HG02970 (cell line): ENCODE data around the gene LINGO1.
A peak's percentile ranks its signal among the peaks of the same experiment; 100 is the strongest.

Experiments
- ATAC-seq: cut with Tn5 transposase; IDR thresholded peaks from one replicate; pipeline ENCODE4 v1.9.1; 2021; ENCODE audit warnings: mild to moderate bottlenecking, moderate library complexity, moderate number of reproducible peaks; ENCODE audit not compliant: unreplicated experiment, low FRiP score

LINGO1 gene

DNA sequence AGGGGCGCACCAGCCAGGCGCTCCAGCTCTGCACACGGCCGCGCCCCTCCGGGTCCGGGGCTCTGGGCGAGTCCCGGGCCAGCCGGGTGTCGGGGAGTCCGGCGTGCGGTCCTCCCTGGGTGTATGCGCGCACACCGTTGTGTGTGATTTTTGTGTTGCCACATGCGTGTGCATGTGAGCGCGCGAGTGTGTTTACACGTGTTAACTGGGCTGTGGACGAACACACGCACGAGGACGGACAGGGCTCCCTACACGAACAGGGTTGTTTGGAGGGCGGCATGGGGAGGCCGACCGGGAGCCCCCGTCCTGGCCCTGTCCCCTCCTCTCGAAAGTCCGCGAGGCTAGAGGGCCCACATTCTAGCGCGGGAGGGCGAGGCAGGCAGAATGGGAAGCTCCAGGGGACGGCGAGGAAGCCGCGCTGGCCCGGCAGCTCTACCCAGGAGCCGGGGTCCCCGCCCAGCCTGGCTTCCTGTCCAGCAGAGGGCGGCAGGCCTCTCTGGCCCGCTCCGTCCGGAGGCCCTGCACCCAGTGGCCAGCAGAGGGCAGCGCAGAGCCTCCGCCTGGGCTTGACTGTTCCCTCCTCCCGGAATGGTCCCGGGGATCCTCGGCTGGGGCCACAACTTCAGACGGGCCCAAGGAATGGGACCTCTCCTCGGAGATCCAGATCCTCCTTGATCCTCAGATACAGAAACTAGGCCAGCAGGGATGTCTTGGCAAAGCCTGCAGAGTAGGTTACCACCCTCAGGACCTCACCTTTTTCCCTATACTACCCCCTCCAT, 611 bp upstream of the LINGO1 start:
- ATAC-seq, result peak; percentile 81

DNA sequence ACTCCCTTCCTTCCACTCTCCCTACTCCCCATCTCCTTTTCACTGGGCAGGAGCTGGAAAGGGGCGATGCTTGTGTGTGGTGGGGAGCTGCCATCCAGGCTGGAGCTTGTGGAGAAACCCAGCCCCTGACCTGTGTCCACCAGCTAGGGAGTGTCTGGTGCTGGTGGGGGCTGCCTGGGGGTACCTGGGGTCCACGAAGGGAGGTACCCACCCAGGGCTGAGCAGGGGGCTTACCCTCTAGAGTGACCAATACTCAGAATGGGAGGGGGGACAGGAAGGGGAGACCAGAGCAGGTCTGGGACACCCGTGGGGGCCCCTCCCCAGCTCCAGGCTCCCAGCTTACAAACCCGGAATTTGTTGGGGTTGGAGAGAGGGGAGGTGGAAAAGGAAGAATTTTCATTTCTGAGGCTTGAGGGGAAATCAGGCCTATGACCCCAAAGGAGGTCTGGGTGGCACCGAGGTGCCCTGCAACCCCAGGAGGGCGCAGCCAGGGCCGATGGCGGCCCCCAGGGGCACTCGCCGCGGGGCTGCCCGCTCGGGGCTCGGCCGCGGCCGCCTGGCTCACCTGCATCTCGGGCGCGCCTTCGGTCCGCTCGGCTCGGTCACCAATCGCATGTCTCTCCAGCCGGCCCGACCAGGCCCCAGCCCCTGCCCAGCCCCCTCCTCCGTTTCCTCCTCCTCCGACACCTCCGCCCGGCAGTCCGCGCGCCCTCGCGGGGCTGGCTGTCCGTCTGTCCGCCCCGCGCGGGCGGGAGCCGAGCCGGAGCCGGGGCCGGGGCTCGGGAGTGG, 773 bp downstream of the LINGO1 start:
- no peak for ATAC-seq

GRCh38 chr15:77630956-77631744, 1.6 kb downstream of the LINGO1 start:
- no peak for ATAC-seq

DNA sequence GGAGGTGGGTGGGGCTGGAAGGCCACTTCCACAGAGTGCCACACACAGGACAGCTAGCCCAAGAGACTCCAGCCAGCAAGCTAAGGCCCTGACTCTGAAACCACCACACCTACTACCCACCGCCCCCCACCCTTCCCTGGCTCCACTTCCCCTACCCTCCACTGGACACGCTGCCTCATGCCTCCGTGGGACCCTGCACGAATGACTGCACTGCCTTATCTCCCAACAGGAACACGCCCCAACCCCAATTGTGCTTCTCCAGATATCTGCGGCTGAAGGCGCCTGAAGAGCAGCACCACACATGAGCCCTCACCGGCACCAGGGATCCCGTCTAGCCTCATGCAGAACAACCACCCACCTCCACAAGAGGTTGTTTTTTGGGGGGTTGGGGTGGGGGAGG, 2.7 kb downstream of the LINGO1 start:
- no peak for ATAC-seq

GRCh38 chr15:77629070-77630030, 3.4 kb downstream of the LINGO1 start:
- ATAC-seq, result no peak

DNA sequence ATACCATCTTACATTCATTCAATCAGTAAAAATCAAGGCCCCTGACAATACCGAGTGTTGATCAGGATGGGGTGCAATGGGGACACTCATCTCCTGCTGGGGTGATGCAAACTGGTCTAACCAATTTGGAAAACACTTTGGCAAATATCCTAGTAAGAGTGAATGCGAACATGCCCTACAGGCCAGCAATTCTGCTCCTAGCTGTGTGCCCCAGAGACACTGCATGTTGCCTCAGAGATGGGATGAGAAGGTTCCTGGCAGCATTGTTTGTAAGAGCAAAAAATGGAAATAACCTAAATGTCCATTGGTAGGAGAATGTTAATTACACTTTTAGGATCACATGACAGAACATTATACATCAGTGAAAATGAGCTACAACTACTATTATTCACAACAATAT, 4.7 kb downstream of the LINGO1 start:
- ATAC-seq, result no peak

- ATAC-seq, result no peak
Observed at GRCh38 chr15:77627581-77627980, 5.1 kb downstream of the LINGO1 start.

DNA sequence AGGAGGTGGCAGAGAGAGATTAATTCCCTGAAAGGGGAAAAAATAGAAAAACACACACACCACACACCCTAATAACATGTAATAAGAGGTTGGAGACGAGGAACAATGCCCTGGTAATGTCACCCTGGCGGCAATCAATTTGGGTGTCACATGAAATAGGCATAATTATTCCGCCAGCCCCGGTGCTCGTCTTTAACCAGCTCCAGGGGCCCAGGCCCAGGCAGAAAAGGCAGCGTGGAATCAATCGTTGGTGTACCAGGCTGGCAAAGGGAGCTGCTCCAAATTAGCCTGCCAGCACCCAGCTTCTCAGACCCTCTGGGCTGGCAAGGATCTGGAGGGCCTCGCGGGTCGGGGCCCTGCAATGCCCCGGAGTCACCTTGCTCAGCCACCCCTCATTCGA, 5.6 kb downstream of the LINGO1 start:
- no peak for ATAC-seq

DNA sequence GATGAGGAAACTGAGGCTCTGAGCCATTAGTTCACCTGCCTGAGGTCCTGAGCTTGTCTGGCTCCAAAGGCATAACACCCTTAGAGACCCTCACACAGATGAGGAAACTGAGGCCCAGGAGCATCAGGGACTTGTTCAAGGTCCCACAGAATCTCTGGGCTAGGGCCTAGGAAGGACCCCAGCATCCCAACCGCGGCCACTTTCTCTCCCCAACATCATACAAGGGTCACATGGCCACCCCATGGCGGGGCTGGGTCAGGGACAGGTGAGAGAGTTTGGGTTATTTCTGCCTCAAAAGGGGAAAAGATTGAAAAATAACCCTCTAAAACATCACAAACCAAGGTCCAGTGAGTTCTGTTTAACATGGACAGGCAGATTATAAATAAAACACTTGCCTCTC, 6.7 kb downstream of the LINGO1 start:
- ATAC-seq, result no peak

DNA sequence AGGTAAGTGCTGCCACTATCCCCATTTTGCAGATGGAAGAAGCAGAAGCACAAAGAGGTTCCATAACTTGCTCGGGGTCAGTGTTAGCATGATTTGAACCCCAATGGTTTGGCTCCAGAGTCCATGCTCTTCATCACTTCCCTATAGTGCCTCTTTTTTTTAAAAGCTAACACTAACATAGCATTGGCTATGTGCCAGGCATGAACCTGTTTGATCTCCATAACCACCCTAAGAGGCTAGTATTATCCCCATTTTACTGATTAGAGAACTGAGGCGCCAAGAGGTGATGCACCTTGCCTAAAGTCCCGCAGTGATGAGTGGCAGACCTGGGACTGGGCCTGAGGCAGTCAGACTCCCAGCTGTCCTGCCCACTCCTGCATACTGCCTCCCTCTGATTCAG, 7.3 kb downstream of the LINGO1 start:
- ATAC-seq, result no peak

DNA sequence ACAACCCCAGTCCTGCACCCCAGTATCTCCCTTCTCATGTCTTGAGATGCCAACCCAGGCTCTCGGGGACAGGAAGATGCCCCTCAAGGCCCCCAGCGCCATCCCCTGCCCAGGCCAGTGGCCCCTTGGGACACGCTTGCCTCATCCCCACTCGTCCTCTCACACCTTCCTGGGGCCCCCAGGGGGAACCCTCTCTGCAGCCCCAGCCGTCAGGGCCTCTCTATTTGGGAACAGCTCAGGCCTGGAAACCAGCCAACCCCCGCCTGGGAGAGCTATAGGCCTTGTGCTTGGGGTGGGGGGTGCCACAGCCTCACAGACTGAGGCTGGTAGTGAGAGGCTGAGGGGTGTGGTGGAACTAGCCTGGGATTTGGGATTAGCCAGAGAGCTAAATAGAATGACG, 7.8 kb downstream of the LINGO1 start:
- no peak for ATAC-seq

GRCh38 chr15:77623755-77624524, 8.8 kb downstream of the LINGO1 start:
- no peak for ATAC-seq

- ATAC-seq, result no peak
Observed at GRCh38 chr15:77622934-77623754, 9.6 kb downstream of the LINGO1 start.

GRCh38 chr15:77622209-77622933, 10.3 kb downstream of the LINGO1 start:
- ATAC-seq, result no peak

DNA sequence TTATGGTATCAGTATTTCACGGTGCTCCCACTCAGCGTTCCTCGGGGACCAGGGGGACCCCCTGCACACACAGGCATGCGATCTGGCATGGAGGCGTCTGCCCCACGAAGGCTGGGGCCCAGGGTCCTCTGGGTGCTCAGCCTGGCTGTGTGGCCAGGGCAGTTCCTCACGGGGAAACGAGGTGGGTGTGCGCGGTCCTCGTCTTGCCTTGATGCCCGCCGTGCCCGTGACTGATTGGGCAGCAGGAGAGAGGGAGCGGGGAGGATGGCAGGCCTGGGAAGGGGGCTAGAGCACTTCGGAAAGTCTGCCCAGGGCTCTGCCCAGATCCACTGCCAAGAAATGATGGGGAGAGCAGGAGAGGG, 10.9 kb downstream of the LINGO1 start:
- ATAC-seq, result no peak

GRCh38 chr15:77620960-77621647, 11.6 kb downstream of the LINGO1 start:
- ATAC-seq, result no peak

DNA sequence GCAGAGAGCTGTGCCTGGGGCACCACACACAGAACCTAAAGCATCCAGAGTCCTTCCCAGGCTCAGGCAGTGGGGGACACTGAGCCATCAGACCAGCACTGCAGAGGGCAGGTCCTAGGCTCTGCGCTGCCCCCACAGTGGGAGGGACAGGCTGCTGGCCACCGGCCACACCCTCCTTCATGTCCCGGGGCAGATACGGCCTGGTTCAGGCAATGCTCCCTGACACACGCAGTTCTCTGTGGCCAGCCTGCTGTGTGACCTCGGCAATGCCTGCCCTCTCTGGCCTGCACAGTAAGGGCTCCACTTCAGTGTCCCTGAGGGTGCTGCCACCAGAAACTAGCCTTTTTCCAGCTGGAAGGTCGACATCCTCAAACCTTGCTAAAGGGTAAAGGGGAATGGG, 12.4 kb downstream of the LINGO1 start:
- no peak for ATAC-seq
